Heart left ventricle (tissue), 16 donors: ENCODE measurements around the gene WWOX. TPM values are rescaled to one million over a fixed set of nuclear protein-coding genes. Genes with fewer than 3 reads are reported as not detected.

Experiments
- ATAC-seq, 4 donors: fragments of 200-7000 bp; cut with Tn5 transposase; one replicate each; pipeline ENCODE4 v1.9.1; 2020 to 2022; ENCODE audit warnings: moderate library complexity in 4 of 4, mild to moderate bottlenecking in 3 of 4, moderate number of reproducible peaks in 1 of 4
- DNase-seq, 5 donors: peaks; one replicate each; pipeline ENCODE4 v3.0.0-alpha.2; 2020
- H3K27ac ChIP-seq, 12 donors: fragments of 200-600 bp; sonication (generic) in 4 of 12; one replicate each; pipeline versions ENCODE4 v1.5.0 to v1.8.0; 2016 to 2022; ENCODE audit warnings: mild to moderate bottlenecking in 2 of 12
- H3K27me3 ChIP-seq, 9 donors: fragments of 200-600 bp; sonication (generic) in 2 of 9; one replicate each; pipeline versions ENCODE4 v1.5.1 to v1.8.0; 2016 to 2022; ENCODE audit warnings: mild to moderate bottlenecking in 3 of 9
- H3K36me3 ChIP-seq, 9 donors: fragments of 200-600 bp; sonication (generic) in 2 of 9; one replicate each; pipeline versions ENCODE4 v1.5.0 to v1.8.0; 2018 to 2022; ENCODE audit warnings: mild to moderate bottlenecking in 2 of 9
- H3K4me1 ChIP-seq, 12 donors: fragments of 200-600 bp; sonication (generic) in 4 of 12; one replicate each; pipeline versions ENCODE4 v1.5.0 to v1.8.0; 2016 to 2022; ENCODE audit warnings: mild to moderate bottlenecking in 3 of 12
- H3K4me3 ChIP-seq, 12 donors: fragments of 200-600 bp; sonication (generic) in 4 of 12; one replicate each; pipeline versions ENCODE4 v1.5.0 to v1.8.0; 2017 to 2022; ENCODE audit warnings: mild to moderate bottlenecking in 9 of 12, moderate library complexity in 4 of 12
- H3K9me3 ChIP-seq, 12 donors: fragments of 200-600 bp; sonication (generic) in 4 of 12; one replicate each; pipeline versions ENCODE4 v1.5.0 to v1.8.0; 2016 to 2022; ENCODE audit warnings: mild to moderate bottlenecking in 1 of 12
- CTCF ChIP-seq, 12 donors: fragments of 200-600 bp; sonication (generic) in 4 of 12; IDR thresholded peaks; one replicate each; pipeline versions ENCODE4 v1.5.0 to v1.8.0; 2018 to 2022; ENCODE audit warnings: antibody characterized with exemption in 12 of 12, mild to moderate bottlenecking in 5 of 12
- POLR2A ChIP-seq, 2 donors: fragments of 450-650 bp; IDR thresholded peaks; one replicate each; pipeline ENCODE4 v1.6.1; 2017; ENCODE audit warnings: antibody characterized with exemption in 2 of 2, mild to moderate bottlenecking in 2 of 2, moderate library complexity in 2 of 2
- WGBS, 4 donors: extraction: QIAGEN DNeasy Blood & Tissue Kit in 2 of 4; methylation state at CpG; one replicate each; pipeline versions ENCODE4 v1.1.5 to v1.1.7; 2013 to 2018; 5-methylcytosine and 5-hydroxymethylcytosine counted together
- intact Hi-C, 10 donors: fragments of 100-400 bp; cut with DNase I; formaldehyde crosslinking; loops; one replicate each; pipeline versions ENCODE4 v1.11.1 to v1.14.2; 2022
- polyA plus RNA-seq, 2 donors: library from polyadenylated mRNA; stranded (reverse); fragments of 200-250 nt; gene quantifications; one replicate each; pipeline ENCODE4 v1.2.3, GENCODE V29; 2013
- total RNA-seq, 9 donors: library from RNA; depleted of rRNA in 2 of 9; stranded (reverse); fragments of >200 nt in 2 of 9; fragmentation: NEBNext Ultra II Directional in 3 of 9; extraction: Animal tissue kit (Norgen Biotek cat#: 25700) in 3 of 9; gene quantifications; one replicate each; pipeline versions ENCODE4 v1.1.0 to v1.2.4, GENCODE V29; 2016 to 2023
- donor health status: ischemic (EF 13 %, LVEDD 7.1; RV severe dilation, severe dysfunction).
- donor health status: healthy with polysubstance abuse.
- donor health status: DM: no; HTN: yes; CAD: no.
- donor health status: DM: no; HTN: no; CAD: no.
- donor health status: ischemic (EF 25% LVEDD 6.9; RV normal size, moderate dysfunction).
- donor health status: ischemic (EF 25% LVEDD 5.7; RV mildly dilated, moderate dysfunction).
- donor health status: healthy.
- donor health status: DM: yes; HTN: yes; CAD: no.
- donor health status: ischemic (EF 35%, LVEDD 5.7; RV mildly dilated, moderate dysfunction).
- donor health status: nonischemic (EF 11% LVEDD 7.7; RV severe dilation, severe dysfunction).
- donor health status: DM: yes; HTN: yes; CAD: no.
- donor health status: PGD.
- donor health status: ischemic (EF 29% LVEDD 5.4; RV normal size, mild dysfunction).
- donor health status: nonischemic (EF 23%, LVEDD 6.1; RV moderate dilation, normal function).

The WWOX gene
- total and polyA plus RNA-seq, 11 donors = 4.3 to 18.3 (median 9.1) TPM

- intact Hi-C loops = no loop called here
- no peak for TF ChIP-seq CTCF (IDR thresholded peaks at IDR 0.05)
- no peak for TF ChIP-seq POLR2A (IDR thresholded peaks at IDR 0.05)
- H3K4me3 ChIP-seq = no peak overlapping the region
- peaks cover 0 to 7% (median 0%) of the 10 kb centered on the region in 12 donors for H3K4me1 ChIP-seq
- H3K27me3 ChIP-seq = peaks cover 0 to 2% (median 0%) of the 10 kb centered on the region in 9 donors
- WGBS, 4 donors = 74 to 92% (median 91%) methylated on average over 4 of the region's 4 CpGs
- H3K9me3 ChIP-seq = no peaks in the 10 kb centered on the region
- ATAC-seq = no peak
- DNase-seq = no peak
- no peak overlapping the region for H3K27ac ChIP-seq
- H3K36me3 ChIP-seq = no peaks in the 10 kb centered on the region
Observed at GRCh38 chr16:79155904-79156303, 1056.5 kb downstream of the WWOX start.

- no peaks in the 10 kb centered on the region for H3K27me3 ChIP-seq
- TF ChIP-seq CTCF (IDR thresholded peaks at IDR 0.05) = no peak
- no peak for TF ChIP-seq POLR2A (IDR thresholded peaks at IDR 0.05)
- no peaks in the 10 kb centered on the region for H3K4me1 ChIP-seq
- no peak for DNase-seq
- no peak for ATAC-seq
- H3K9me3 ChIP-seq = no peaks in the 10 kb centered on the region
- WGBS, 4 donors = 69 to 87% (median 85%) methylated on average over 1 of the region's 1 CpG
- intact Hi-C loops = no loop called here
- H3K27ac ChIP-seq = no peak overlapping the region
- H3K4me3 ChIP-seq = no peak overlapping the region
- H3K36me3 ChIP-seq = no peaks in the 10 kb centered on the region
Observed at GRCh38 chr16:79156761-79157160, 1057.3 kb downstream of the WWOX start.

- no peak overlapping the region for H3K27ac ChIP-seq
- DNase-seq = no peak
- H3K36me3 ChIP-seq = no peaks in the 10 kb centered on the region
- intact Hi-C loops = no loop called here
- H3K4me3 ChIP-seq = no peak overlapping the region
- ATAC-seq = no peak
- no peaks in the 10 kb centered on the region for H3K9me3 ChIP-seq
- WGBS, 4 donors = 86 to 92% (median 87%) methylated on average over 6 of the region's 6 CpGs
- no peak for TF ChIP-seq POLR2A (IDR thresholded peaks at IDR 0.05)
- no peak for TF ChIP-seq CTCF (IDR thresholded peaks at IDR 0.05)
- no peaks in the 10 kb centered on the region for H3K27me3 ChIP-seq
- H3K4me1 ChIP-seq = peaks cover 0 to 3% (median 0%) of the 10 kb centered on the region in 12 donors
Observed at GRCh38 chr16:79158337-79158736, 1058.9 kb downstream of the WWOX start.

- intact Hi-C loops = no loop called here
- WGBS, 4 donors = 88 to 94% (median 90%) methylated on average over 13 of the region's 13 CpGs
- DNase-seq (no peak), ATAC-seq (no peak)
- Histone ChIP-seq H3K9me3 (no peaks in the 10 kb centered on the region), H3K27ac (no peak overlapping the region), H3K36me3 (no peaks in the 10 kb centered on the region), H3K4me1 (peaks cover 0 to 11% (median 0%) of the 10 kb centered on the region in 12 donors), H3K27me3 (no peaks in the 10 kb centered on the region), H3K4me3 (no peak overlapping the region)
- TF ChIP-seq POLR2A (IDR thresholded peaks at IDR 0.05) (no peak), CTCF (IDR thresholded peaks at IDR 0.05) (no peak)
Observed at GRCh38 chr16:79159261-79160049, 1060.0 kb downstream of the WWOX start.
